GM12872 (cell line): ENCODE measurements around the gene LENG8.

Experiments used
- CTCF ChIP-seq: IDR thresholded peaks from 3 replicates; pipeline ENCODE4 v1.5.1; 2011; ENCODE audit warnings: low read depth, mild to moderate bottlenecking, low read length, moderate library complexity; ENCODE audit not compliant: insufficient read depth

LENG8 gene

GRCh38 chr19:54430306-54431254 is 18.4 kb upstream of the LENG8 start:
- TF ChIP-seq CTCF, result 0 out of 3 replicates have a peak, but pooled peaks have one; percentile 20

- no peak for TF ChIP-seq CTCF
These were observed 17.7 kb upstream of the LENG8 start for GRCh38 chr19:54431255-54431838.

GRCh38 chr19:54432144-54432738 is 16.8 kb upstream of the LENG8 start:
- TF ChIP-seq CTCF, result no peak

GRCh38 chr19:54433697-54434096 is 15.3 kb upstream of the LENG8 start:
- TF ChIP-seq CTCF, result no peak

- no peak for TF ChIP-seq CTCF
These were observed 14.7 kb upstream of the LENG8 start for GRCh38 chr19:54434112-54434872.

- TF ChIP-seq CTCF, result no peak
These were observed 14.2 kb upstream of the LENG8 start for GRCh38 chr19:54434873-54435214.

- no peak for TF ChIP-seq CTCF
These were observed 13.4 kb upstream of the LENG8 start for GRCh38 chr19:54435551-54436016.
